Stimulated activated CD4-positive, alpha-beta T cell treated with anti-CD3 and anti-CD28 coated beads, Interleukin-4, amount 100 ng/mL, for 1 hour (primary cell): Measurements from ENCODE around the gene ARHGAP11A.
"Not testable (repeated sequence)": the region's sequence is repeated elsewhere in the genome, so short reads cannot be mapped to it uniquely, and the experiment has no call there.

ENCODE experiments used
- DNase-seq: peaks from one replicate; pipeline ENCODE4 v3.0.0-alpha.2; 2020

Gene ARHGAP11A, protein sequence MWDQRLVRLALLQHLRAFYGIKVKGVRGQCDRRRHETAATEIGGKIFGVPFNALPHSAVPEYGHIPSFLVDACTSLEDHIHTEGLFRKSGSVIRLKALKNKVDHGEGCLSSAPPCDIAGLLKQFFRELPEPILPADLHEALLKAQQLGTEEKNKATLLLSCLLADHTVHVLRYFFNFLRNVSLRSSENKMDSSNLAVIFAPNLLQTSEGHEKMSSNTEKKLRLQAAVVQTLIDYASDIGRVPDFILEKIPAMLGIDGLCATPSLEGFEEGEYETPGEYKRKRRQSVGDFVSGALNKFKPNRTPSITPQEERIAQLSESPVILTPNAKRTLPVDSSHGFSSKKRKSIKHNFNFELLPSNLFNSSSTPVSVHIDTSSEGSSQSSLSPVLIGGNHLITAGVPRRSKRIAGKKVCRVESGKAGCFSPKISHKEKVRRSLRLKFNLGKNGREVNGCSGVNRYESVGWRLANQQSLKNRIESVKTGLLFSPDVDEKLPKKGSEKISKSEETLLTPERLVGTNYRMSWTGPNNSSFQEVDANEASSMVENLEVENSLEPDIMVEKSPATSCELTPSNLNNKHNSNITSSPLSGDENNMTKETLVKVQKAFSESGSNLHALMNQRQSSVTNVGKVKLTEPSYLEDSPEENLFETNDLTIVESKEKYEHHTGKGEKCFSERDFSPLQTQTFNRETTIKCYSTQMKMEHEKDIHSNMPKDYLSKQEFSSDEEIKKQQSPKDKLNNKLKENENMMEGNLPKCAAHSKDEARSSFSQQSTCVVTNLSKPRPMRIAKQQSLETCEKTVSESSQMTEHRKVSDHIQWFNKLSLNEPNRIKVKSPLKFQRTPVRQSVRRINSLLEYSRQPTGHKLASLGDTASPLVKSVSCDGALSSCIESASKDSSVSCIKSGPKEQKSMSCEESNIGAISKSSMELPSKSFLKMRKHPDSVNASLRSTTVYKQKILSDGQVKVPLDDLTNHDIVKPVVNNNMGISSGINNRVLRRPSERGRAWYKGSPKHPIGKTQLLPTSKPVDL

DNA sequence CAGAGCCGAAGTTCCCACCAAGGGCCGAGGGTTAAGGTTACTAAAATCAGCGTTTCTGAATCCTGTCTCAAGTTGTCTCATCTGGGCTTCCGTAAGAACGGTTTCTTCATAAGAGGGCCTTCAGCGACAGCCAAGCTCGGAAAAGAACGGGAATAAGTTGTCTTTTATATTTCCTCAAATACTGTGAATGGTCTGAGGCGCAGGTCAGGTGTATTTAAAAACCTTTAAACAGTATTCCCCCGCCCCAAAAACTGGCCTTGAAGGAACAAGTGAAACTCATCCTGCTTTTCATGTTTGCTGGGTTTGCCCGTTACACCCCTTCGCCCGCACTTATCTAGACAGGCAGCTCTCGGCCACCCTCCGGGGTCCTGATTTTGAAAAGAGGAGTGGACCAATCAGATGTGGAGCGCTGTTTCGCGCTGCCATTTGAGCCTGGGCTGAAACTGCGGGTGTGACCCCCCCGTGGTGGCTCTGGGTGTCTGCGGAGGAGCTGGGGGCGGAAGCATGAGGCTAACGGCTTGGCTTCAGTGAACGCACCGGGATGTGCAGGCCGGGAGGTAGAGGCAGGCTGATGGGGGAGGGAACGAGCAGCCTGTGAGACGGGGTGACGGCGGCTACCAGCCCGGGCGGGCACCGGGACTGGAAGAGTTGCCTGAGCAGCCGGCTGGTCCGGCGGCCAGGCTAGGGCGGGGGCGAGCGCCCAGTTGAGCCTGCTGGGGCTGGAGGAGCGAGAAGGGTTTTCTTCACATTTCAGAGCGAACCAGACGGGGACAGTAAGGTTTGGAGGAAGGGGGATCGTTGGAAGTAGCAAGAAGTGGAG is at the start of gene ARHGAP11A:
Gene ARHGAP11A (plus strand): TSS at position 454 of the 820 bp plus-strand sequence. CDS start 708 bp downstream, outside the sequence.
- DNase-seq: peak; percentile 79

- not testable (repeated sequence) for DNase-seq
These were observed 46.3 kb upstream of the ARHGAP11A start for GRCh38 chr15:32568988-32569387.

GRCh38 chr15:32578482-32578881 is 36.8 kb upstream of the ARHGAP11A start:
- DNase-seq: not testable (repeated sequence)

DNA sequence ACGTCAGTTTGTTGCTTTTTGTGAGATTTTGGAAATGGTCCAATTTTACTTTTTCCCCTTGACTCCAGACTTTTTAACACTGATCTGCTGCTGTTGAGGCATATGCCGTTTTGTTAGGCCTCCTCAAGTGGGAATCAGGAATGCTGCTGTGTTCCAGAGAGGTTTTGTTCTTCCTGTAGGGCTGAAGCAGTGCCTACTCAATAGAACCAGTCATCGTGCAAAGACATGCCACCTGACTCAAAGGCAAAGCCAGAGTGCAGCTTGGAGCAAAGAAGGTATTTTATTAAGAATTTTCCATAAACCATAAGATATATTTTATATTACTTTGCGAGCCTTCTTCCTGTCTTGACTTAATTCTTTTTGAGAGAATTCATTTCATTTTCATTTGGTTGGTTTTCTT is 29.5 kb upstream of the ARHGAP11A start:
- DNase-seq: not testable (repeated sequence)

DNA sequence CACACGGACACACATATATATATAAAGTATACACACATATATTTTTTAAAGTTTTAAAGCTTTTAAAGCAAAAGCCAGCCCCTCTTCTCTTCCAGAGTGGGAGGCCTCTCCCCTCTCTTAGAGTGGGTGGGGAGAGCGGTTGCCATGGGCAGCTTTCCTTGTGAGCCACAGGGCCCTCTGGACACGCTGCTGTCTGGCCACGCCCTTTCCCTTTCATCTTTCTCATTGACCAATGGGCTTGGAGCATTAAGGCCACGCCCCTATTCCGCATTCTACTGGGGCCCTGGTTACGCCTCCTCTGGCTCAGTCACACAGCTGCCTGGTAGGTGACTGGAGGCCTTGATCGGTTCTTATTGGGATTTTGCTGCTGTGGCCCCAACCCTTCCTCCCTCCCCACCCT is 22.2 kb upstream of the ARHGAP11A start, which contains the start of gene GOLGA8N:
Gene GOLGA8N (plus strand): TSS at position 306 of the 400 bp plus-strand sequence.
- not testable (repeated sequence) for DNase-seq

DNA sequence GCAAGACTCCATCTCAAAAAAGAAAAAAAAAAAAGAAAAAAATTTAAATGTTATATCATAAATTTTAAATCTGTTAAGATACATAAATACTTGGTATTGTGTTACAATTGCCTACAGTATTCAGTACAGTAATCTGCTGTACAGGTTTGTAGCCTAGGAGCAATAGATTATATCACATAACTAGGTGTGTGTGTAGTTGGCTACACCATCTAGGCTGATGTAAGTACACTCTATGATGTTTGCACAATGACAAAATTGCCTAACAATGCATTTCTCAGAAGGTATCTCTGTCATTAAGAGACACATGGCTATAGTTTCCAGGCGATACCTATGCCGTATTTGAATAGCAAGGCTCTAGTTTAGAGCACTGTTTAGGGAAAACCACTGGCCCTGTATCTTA is 5.8 kb upstream of the ARHGAP11A start:
- not testable (repeated sequence) for DNase-seq

GRCh38 chr15:32610719-32611118 is 4.6 kb upstream of the ARHGAP11A start:
- not testable (repeated sequence) for DNase-seq

- DNase-seq: not testable (repeated sequence)
These were observed 623 bp upstream of the ARHGAP11A start for GRCh38 chr15:32614712-32615050.

DNA sequence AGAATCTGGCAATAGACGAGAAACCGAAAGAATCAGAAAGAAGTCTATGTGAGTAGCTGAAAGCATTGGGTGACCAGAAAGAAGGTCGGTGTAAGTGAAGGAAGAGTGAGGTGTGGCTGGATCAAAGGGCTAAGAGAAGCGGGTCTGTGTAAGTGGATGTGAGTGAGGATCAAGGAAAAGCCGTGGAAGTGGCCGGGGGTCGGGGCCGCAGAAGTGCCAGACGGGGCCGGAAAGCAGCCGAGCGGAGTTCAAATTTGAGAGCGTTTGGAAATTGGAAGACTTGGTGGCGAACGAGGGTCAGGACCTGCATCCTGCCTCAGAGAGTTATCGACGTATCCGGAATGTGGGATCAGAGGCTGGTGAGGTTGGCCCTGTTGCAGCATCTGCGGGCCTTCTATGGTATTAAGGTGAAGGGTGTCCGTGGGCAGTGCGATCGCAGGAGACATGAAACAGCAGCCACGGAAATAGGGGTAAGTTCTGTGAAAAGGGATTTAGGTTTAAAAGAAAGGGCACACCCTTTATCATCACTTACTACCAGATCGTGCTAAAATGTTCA is 645 bp downstream of the ARHGAP11A start:
- DNase-seq: not testable (repeated sequence)

DNA sequence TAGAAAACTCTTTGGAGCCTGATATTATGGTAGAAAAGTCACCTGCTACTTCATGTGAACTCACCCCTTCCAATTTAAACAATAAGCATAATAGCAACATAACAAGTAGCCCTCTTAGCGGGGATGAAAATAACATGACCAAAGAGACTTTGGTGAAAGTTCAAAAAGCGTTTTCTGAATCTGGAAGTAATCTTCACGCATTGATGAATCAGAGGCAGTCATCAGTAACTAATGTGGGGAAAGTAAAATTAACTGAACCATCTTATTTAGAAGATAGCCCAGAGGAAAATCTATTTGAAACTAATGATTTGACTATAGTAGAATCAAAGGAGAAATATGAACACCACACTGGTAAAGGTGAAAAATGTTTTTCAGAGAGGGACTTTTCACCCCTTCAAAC is 21.1 kb downstream of the ARHGAP11A start:
- DNase-seq: no peak

DNA sequence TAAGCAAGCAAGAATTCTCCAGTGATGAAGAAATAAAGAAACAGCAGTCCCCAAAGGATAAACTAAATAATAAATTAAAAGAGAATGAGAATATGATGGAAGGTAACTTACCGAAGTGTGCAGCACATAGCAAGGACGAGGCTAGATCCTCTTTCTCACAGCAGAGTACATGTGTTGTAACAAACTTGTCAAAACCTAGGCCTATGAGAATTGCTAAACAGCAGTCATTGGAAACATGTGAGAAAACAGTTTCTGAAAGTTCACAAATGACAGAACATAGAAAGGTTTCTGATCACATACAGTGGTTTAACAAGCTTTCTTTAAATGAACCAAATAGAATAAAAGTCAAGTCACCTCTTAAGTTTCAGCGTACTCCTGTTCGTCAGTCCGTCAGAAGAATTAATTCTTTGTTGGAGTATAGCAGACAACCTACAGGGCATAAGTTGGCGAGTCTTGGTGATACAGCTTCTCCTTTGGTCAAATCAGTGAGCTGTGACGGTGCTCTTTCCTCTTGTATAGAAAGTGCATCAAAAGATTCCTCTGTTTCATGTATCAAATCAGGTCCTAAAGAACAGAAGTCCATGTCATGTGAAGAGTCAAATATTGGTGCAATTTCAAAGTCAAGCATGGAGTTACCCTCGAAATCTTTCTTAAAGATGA is 21.7 kb downstream of the ARHGAP11A start:
- no peak for DNase-seq

DNA sequence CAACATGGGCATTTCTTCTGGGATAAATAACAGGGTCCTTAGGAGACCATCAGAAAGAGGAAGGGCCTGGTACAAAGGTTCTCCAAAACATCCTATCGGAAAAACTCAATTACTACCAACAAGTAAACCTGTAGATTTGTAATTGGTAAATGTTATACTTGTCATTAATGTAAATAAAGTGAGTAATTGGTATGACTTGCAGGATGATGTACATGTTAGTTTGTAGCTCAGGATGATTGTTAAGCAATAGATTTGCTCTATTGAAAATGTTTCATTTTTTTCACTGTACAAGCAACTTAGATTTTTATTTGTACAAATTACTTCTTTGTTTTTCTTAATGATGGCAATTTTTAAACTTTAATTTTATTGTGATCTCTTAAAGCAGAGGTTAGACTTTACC is 22.4 kb downstream of the ARHGAP11A start:
- DNase-seq: no peak

- no peak for DNase-seq
These were observed 26.3 kb downstream of the ARHGAP11A start, which contains the start of gene SCG5 for GRCh38 chr15:32641517-32642059. Gene SCG5, plus strand, starts transcription at chr15:32641710. Its CDS starts 1,883 bp downstream, at chr15:32643593.

- DNase-seq: no peak
These were observed 27.5 kb downstream of the ARHGAP11A start for GRCh38 chr15:32642667-32643435.

GRCh38 chr15:32643907-32644445 is 28.7 kb downstream of the ARHGAP11A start:
- DNase-seq: no peak

- no peak for DNase-seq
These were observed 31.0 kb downstream of the ARHGAP11A start for GRCh38 chr15:32646291-32646690.

GRCh38 chr15:32649342-32649741 is 34.0 kb downstream of the ARHGAP11A start:
- DNase-seq: no peak

GRCh38 chr15:32651229-32651837 is 36.0 kb downstream of the ARHGAP11A start:
- DNase-seq: peak; percentile 37

DNA sequence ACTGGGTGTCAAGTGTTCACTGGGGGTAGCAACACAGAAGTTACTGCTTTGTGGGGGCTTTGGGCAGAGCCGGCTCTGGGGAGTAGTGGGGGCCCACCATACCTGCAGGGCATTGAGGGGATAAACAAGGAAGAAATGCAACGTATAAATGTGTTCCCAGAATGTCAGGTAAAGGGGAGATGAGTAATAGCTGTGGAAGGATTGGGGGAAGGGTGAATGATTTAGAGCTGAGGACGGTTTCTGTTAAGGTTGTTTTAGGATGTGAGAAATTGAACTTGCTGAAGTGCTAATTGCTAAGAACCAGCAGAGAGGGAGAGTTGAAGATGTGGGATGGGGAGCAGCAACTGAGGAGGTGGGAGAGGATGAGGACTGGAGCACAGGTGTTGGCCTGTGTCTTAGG is 36.9 kb downstream of the ARHGAP11A start:
- no peak for DNase-seq

DNA sequence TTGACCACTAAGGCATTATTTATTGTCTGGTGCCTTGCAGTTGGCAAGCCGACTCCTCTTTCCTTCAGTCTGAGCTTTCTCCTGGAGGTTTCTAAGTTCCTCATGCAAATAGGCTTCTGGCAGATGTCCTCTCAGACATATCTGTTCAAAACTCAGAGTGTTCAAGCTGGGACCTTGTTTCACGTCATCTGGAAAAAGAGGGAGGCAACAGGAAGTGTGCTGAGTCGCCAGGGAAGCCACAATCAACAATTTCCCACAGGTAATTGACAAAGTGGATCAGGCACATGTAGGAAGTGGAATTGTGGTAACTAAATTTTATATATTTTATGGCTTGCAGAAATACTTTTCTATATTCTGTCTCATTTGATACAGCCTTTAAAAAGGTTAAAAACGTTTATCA is 40.8 kb downstream of the ARHGAP11A start:
- DNase-seq: no peak
